ENCODE data around the gene TTBK2.

- TF ChIP-seq SMC3 (conservative IDR thresholded peaks at IDR 0.05; ENCODE audit: poor library complexity) (no peak), POLR2AphosphoS5 (IDR thresholded peaks at IDR 0.05) (no peak)
Observed at GRCh38 chr15:42939841-42940240, 19.3 kb upstream of the TTBK2 start.
